Right renal pelvis (tissue), 4 donors: ENCODE results near the gene DCT. TPM values are rescaled to one million over a fixed set of nuclear protein-coding genes. Genes with fewer than 3 reads are reported as not detected.
A peak's percentile ranks its signal among the peaks of the same experiment; 100 is the strongest.

Experiments used
- DNase-seq, 4 donors: peaks; one replicate each; pipeline ENCODE4 v3.0.0-alpha.2; 2013; ENCODE audit warnings: low read depth in 4 of 4, low spot score in 3 of 4, missing footprints in 1 of 4
- polyA plus RNA-seq, 4 donors: library from polyadenylated mRNA; unstranded; fragments of 120-200 nt; gene quantifications; one replicate each; pipeline ENCODE4 v1.2.1, GENCODE V29; 2013; ENCODE audit not compliant: insufficient read length in 4 of 4

DCT gene
- polyA plus RNA-seq, 4 donors, result 0.24 to 0.47 (median 0.33) TPM

- DNase-seq, result no peak
Measured at GRCh38 chr13:94408314-94409036, 71.0 kb downstream of the DCT start.

GRCh38 chr13:94400874-94401273 is 78.6 kb downstream of the DCT start:
- DNase-seq, result no peak

GRCh38 chr13:94399812-94400211 is 79.7 kb downstream of the DCT start:
- DNase-seq, result no peak

GRCh38 chr13:94395860-94396259 is 83.6 kb downstream of the DCT start:
- no peak for DNase-seq

GRCh38 chr13:94394723-94395122 is 84.8 kb downstream of the DCT start:
- no peak for DNase-seq

- no peak for DNase-seq
Measured at GRCh38 chr13:94390881-94391280, 88.6 kb downstream of the DCT start.

- peak in 2 of 4 donors; percentile 15 to 20 for DNase-seq
Measured at GRCh38 chr13:94389604-94390351, 89.7 kb downstream of the DCT start.

- DNase-seq, result no peak
Measured at GRCh38 chr13:94387047-94387446, 92.4 kb downstream of the DCT start.

Other genes starting within 250 kb of the DCT start
- 10 to 100 TPM; 20.8 to 23.0 (median 22.2) TPM for gene TGDS, start 116.5 kb upstream of the DCT start, polyA plus RNA-seq
- 10 to 100 TPM in 1 of 4 donors, 1 to 10 TPM in 3; 7.3 to 11.1 (median 9.1) TPM for gene GPR180, start 122.2 kb upstream of the DCT start, polyA plus RNA-seq
- under 1 TPM; 0.14 to 0.48 (median 0.24) TPM for gene SOX21, start 232.9 kb upstream of the DCT start, polyA plus RNA-seq